CD14-positive monocyte (primary cell): ENCODE data around the gene ZNF273. TPM values are rescaled to one million over a fixed set of nuclear protein-coding genes. Genes with fewer than 3 reads are reported as not detected.

Experiments
- DNase-seq, 3 donors: peaks; one replicate each; pipeline ENCODE4 v3.0.0-alpha.2; 2011 to 2022
- H2AFZ ChIP-seq: 2 replicates; pipeline ENCODE4 v1.6.0; 2012; ENCODE audit warnings: mild to moderate bottlenecking, low read depth, low read length, inconsistent platforms; ENCODE audit not compliant: insufficient read depth, poor library complexity, severe bottlenecking
- H3K27ac ChIP-seq, 2 donors: 1 replicate in 1 of 2; 2 replicates in 1 of 2; pipeline ENCODE4 v1.5.1; 2012 to 2013; ENCODE audit warnings: low read length in 2 of 2, control low read depth in 1 of 2, inconsistent platforms in 1 of 2, low read depth in 1 of 2, mild to moderate bottlenecking in 1 of 2
- H3K27me3 ChIP-seq, 2 donors: one replicate each; pipeline versions ENCODE4 v1.6.0 to v1.6.1; 2011 to 2013; ENCODE audit warnings: low read length in 2 of 2; ENCODE audit not compliant: control insufficient read depth in 2 of 2, insufficient read depth in 2 of 2
- H3K36me3 ChIP-seq, 2 donors: replicated peaks in 1 of 2; 1 replicate in 1 of 2; 2 replicates in 1 of 2; pipeline versions ENCODE4 v1.5.1 to v1.6.1; 2012 to 2013; ENCODE audit warnings: low read length in 2 of 2, control low read depth in 1 of 2, inconsistent platforms in 1 of 2, mild to moderate bottlenecking in 1 of 2; ENCODE audit not compliant: insufficient read depth in 2 of 2, control insufficient read depth in 1 of 2
- H3K4me1 ChIP-seq, 2 donors: 1 replicate in 1 of 2; 2 replicates in 1 of 2; pipeline versions ENCODE4 v1.5.1 to v1.6.1; 2012 to 2013; ENCODE audit warnings: low read length in 2 of 2, control low read depth in 1 of 2, inconsistent platforms in 1 of 2, mild to moderate bottlenecking in 1 of 2, moderate library complexity in 1 of 2; ENCODE audit not compliant: insufficient read depth in 2 of 2, control insufficient read depth in 1 of 2
- H3K4me2 ChIP-seq: replicated peaks from 2 replicates; pipeline ENCODE3; 2012; ENCODE audit warnings: low read length, moderate library complexity, mild to moderate bottlenecking; ENCODE audit not compliant: poor library complexity, severe bottlenecking; ENCODE audit errors: extremely low read depth
- H3K4me3 ChIP-seq, 3 experiments: fragments of 200-600 bp in 1 of 3; sonication (generic) in 1 of 3; replicated peaks in 1 of 3; 1 replicate in 2 of 3; 2 replicates in 1 of 3; pipeline ENCODE4 v1.5.1; 2011 to 2013; ENCODE audit warnings: low read length in 3 of 3, mild to moderate bottlenecking in 3 of 3, control low read depth in 2 of 3, low read depth in 2 of 3, inconsistent platforms in 1 of 3, moderate library complexity in 1 of 3
- H3K79me2 ChIP-seq: 2 replicates; pipeline ENCODE4 v1.6.0; 2012; ENCODE audit warnings: mild to moderate bottlenecking, control low read depth, inconsistent platforms, low read length, moderate library complexity; ENCODE audit not compliant: insufficient read depth
- H3K9ac ChIP-seq: 2 replicates; pipeline ENCODE4 v1.6.0; 2017; ENCODE audit warnings: low read length, mild to moderate bottlenecking; ENCODE audit not compliant: insufficient read depth, poor library complexity, severe bottlenecking
- H3K9me3 ChIP-seq, 2 donors: replicated peaks in 1 of 2; 1 replicate in 1 of 2; 2 replicates in 1 of 2; pipeline versions ENCODE4 v1.5.1 to v1.6.1; 2012 to 2013; ENCODE audit warnings: low read length in 2 of 2, control low read depth in 1 of 2; ENCODE audit not compliant: control insufficient read depth in 1 of 2, insufficient read depth in 1 of 2
- H4K20me1 ChIP-seq: 2 replicates; pipeline ENCODE4 v1.6.0; 2012; ENCODE audit warnings: mild to moderate bottlenecking, low read length, control low read depth, moderate library complexity; ENCODE audit not compliant: insufficient read depth
- H3K27ac Mint-ChIP-seq, 7 donors: one replicate each; pipeline ENCODE4 v1.8.0; 2020; ENCODE audit warnings: mild to moderate bottlenecking in 7 of 7, mixed read lengths in 7 of 7, moderate library complexity in 6 of 7, inconsistent platforms in 2 of 7
- H3K27me3 Mint-ChIP-seq, 3 donors: one replicate each; pipeline ENCODE4 v1.8.0; 2021 to 2022; ENCODE audit warnings: low read depth in 3 of 3, mild to moderate bottlenecking in 3 of 3, mixed read lengths in 3 of 3, moderate library complexity in 3 of 3, inconsistent platforms in 1 of 3
- H3K36me3 Mint-ChIP-seq, 2 donors: one replicate each; pipeline ENCODE4 v1.8.0; 2020; ENCODE audit warnings: mixed read lengths in 2 of 2, inconsistent platforms in 1 of 2, mild to moderate bottlenecking in 1 of 2
- H3K4me1 Mint-ChIP-seq: one replicate; pipeline ENCODE4 v1.8.0; 2020; ENCODE audit warnings: mild to moderate bottlenecking, mixed read lengths
- H3K4me3 Mint-ChIP-seq, 2 donors: one replicate each; pipeline ENCODE4 v1.8.0; 2020; ENCODE audit warnings: mild to moderate bottlenecking in 2 of 2, mixed read lengths in 2 of 2, moderate library complexity in 1 of 2
- H3K9me3 Mint-ChIP-seq, 7 donors: one replicate each; pipeline ENCODE4 v1.8.0; 2020 to 2022; ENCODE audit warnings: mixed read lengths in 7 of 7, mild to moderate bottlenecking in 6 of 7, moderate library complexity in 6 of 7, inconsistent platforms in 2 of 7
- CTCF ChIP-seq: fragments of 200-600 bp; IDR thresholded peaks from one replicate; pipeline ENCODE4 v1.8.0; 2022; ENCODE audit warnings: antibody characterized with exemption, mild to moderate bottlenecking
- WGBS: methylation state at CpG from one replicate; pipeline ENCODE4 v1.1.5; 2013; ENCODE audit warnings: missing lambda C conversion rate; ENCODE audit not compliant: insufficient coverage; 5-methylcytosine and 5-hydroxymethylcytosine counted together
- intact Hi-C, 2 donors: fragments of 100-400 bp; cut with micrococcal nuclease; formaldehyde crosslinking; loops; one replicate each; pipeline versions ENCODE4 v1.15.0 to v1.15.1; 2023
- polyA plus RNA-seq, 3 donors: library from polyadenylated mRNA; depleted of rRNA in 1 of 3; unstranded in 2 of 3; stranded (reverse) in 1 of 3; fragments of 300-500 nt in 2 of 3; fragments of >200 nt in 1 of 3; fragmentation: Illumina TruSeq in 2 of 3; gene quantifications; 1 replicate in 2 of 3; 2 replicates in 1 of 3; pipeline ENCODE4 v1.2.3, GENCODE V29; 2012 to 2021

ZNF273 gene
- polyA plus RNA-seq, 3 donors = 0.21 to 1.7 (median 0.62) TPM

- Histone ChIP-seq H3K27me3 (no peaks in the 10 kb centered on the region), H3K4me2 (no peak overlapping the region), H3K4me3 (no peak overlapping the region), H3K79me2 (no peaks in the 10 kb centered on the region), H3K27ac (no peak overlapping the region), H3K9ac (no peak overlapping the region), H4K20me1 (no peaks in the 10 kb centered on the region), H3K4me1 (no peaks in the 10 kb centered on the region), H2AFZ (no peak overlapping the region), H3K36me3 (no peaks in the 10 kb centered on the region), H3K9me3 (peaks cover 38% of the 10 kb centered on the region in 2 donors)
- Mint-ChIP-seq H3K27me3 (peaks cover 0 to 2% (median 0%) of the 10 kb centered on the region in 3 donors), H3K36me3 (no peaks in the 10 kb centered on the region), H3K27ac (no peak overlapping the region), H3K9me3 (peaks cover 27 to 51% (median 38%) of the 10 kb centered on the region in 7 donors), H3K4me1 (no peaks in the 10 kb centered on the region), H3K4me3 (no peak overlapping the region)
- DNase-seq = no peak
- intact Hi-C loops = no loop called here
- no peak for TF ChIP-seq CTCF
- 96% methylated on average over 7 of the region's 7 CpGs for WGBS
Observed at GRCh38 chr7:64863969-64864368, 39.1 kb upstream of the ZNF273 start.

- peaks cover 71 to 75% of the 10 kb centered on the region in 2 donors for H3K9me3 ChIP-seq
- H3K27me3 Mint-ChIP-seq = peaks cover 0 to 2% (median 2%) of the 10 kb centered on the region in 3 donors
- no peak overlapping the region for H3K4me3 ChIP-seq
- no peaks in the 10 kb centered on the region for H3K4me1 Mint-ChIP-seq
- no peaks in the 10 kb centered on the region for H3K27me3 ChIP-seq
- no peaks in the 10 kb centered on the region for H3K36me3 ChIP-seq
- H2AFZ ChIP-seq = no peak overlapping the region
- H4K20me1 ChIP-seq = no peaks in the 10 kb centered on the region
- DNase-seq = no peak
- H3K9ac ChIP-seq = no peak overlapping the region
- H3K27ac ChIP-seq = no peak overlapping the region
- no peaks in the 10 kb centered on the region for H3K36me3 Mint-ChIP-seq
- no peaks in the 10 kb centered on the region for H3K4me1 ChIP-seq
- H3K9me3 Mint-ChIP-seq = peaks cover 52 to 73% (median 66%) of the 10 kb centered on the region in 7 donors
- no peak overlapping the region for H3K27ac Mint-ChIP-seq
- WGBS = 91% methylated on average over 17 of the region's 18 CpGs
- no peak overlapping the region for H3K4me3 Mint-ChIP-seq
- no peak for TF ChIP-seq CTCF
- no peaks in the 10 kb centered on the region for H3K79me2 ChIP-seq
- H3K4me2 ChIP-seq = no peak overlapping the region
- intact Hi-C loops = no loop called here
Observed at GRCh38 chr7:64867863-64868440, 35.1 kb upstream of the ZNF273 start.
